Lung (tissue), 12 donors: ENCODE results near the gene CEACAM16. TPM values are rescaled to one million over a fixed set of nuclear protein-coding genes. Genes with fewer than 3 reads are reported as not detected.
A peak's percentile ranks its signal among the peaks of the same experiment; 100 is the strongest.

Experiments used
- ATAC-seq: fragments of 200-7000 bp; cut with Tn5 transposase; one replicate; pipeline ENCODE4 v1.9.1; 2020; ENCODE audit warnings: moderate number of reproducible peaks; ENCODE audit not compliant: insufficient read depth, low FRiP score
- DNase-seq, 3 donors: peaks; one replicate each; pipeline ENCODE4 v3.0.0-alpha.2; 2013 to 2017
- H3K27ac ChIP-seq, 2 donors: one replicate each; pipeline ENCODE4 v1.5.1; 2013; ENCODE audit warnings: mild to moderate bottlenecking in 2 of 2, moderate library complexity in 2 of 2, control low read depth in 1 of 2, inconsistent platforms in 1 of 2, low read depth in 1 of 2, low read length in 1 of 2
- H3K27me3 ChIP-seq, 3 donors: one replicate each; pipeline ENCODE4 v1.5.1; 2013; ENCODE audit warnings: low read length in 2 of 3; ENCODE audit not compliant: control insufficient read depth in 3 of 3, insufficient read depth in 3 of 3
- H3K36me3 ChIP-seq, 4 donors: one replicate each; pipeline ENCODE4 v1.5.1; 2013; ENCODE audit warnings: low read length in 4 of 4, mild to moderate bottlenecking in 1 of 4, moderate library complexity in 1 of 4; ENCODE audit not compliant: control insufficient read depth in 4 of 4, insufficient read depth in 4 of 4
- H3K4me1 ChIP-seq, 5 donors: one replicate each; pipeline ENCODE4 v1.5.1; 2013; ENCODE audit warnings: low read length in 5 of 5, mild to moderate bottlenecking in 2 of 5, moderate library complexity in 1 of 5; ENCODE audit not compliant: control insufficient read depth in 5 of 5, insufficient read depth in 5 of 5
- H3K4me3 ChIP-seq: one replicate; pipeline ENCODE4 v1.5.1; 2013; ENCODE audit warnings: mild to moderate bottlenecking, control low read depth, moderate library complexity
- H3K9ac ChIP-seq, 2 donors: one replicate each; pipeline ENCODE4 v1.5.1; 2013; ENCODE audit warnings: low read length in 2 of 2, control low read depth in 1 of 2; ENCODE audit not compliant: insufficient read depth in 1 of 2
- H3K9me3 ChIP-seq, 4 donors: one replicate each; pipeline ENCODE4 v1.5.1; 2013; ENCODE audit warnings: low read length in 3 of 4, mild to moderate bottlenecking in 1 of 4, moderate library complexity in 1 of 4; ENCODE audit not compliant: control insufficient read depth in 4 of 4, insufficient read depth in 3 of 4
- WGBS, 2 donors: extraction: QIAGEN DNeasy Blood & Tissue Kit; methylation state at CpG; one replicate each; pipeline ENCODE4 v1.1.7; 2013; 5-methylcytosine and 5-hydroxymethylcytosine counted together
- polyA plus RNA-seq, 2 donors: library from polyadenylated mRNA; stranded (reverse); fragments of 200-250 nt; gene quantifications; one replicate each; pipeline ENCODE4 v1.2.1, GENCODE V29; 2013
- total RNA-seq, 2 donors: library from RNA; depleted of rRNA in 1 of 2; stranded (reverse); fragments of >200 nt in 1 of 2; gene quantifications; one replicate each; pipeline ENCODE4 v1.2.1, GENCODE V29; 2014 to 2021
- TF ChIP-seq, protein P1 (sequence below): IDR thresholded peaks from 2 replicates; pipeline ENCODE4 v1.5.1; 2012; ENCODE audit warnings: mild to moderate bottlenecking; ENCODE audit errors: control extremely low read depth, extremely low read depth
- donor health status: control.
- donor health status: control.
- donor health status: Bipolar disorder and iron deficiency.
- donor health status: healthy.
- donor health status: DM: yes; HTN: yes; CAD: no.

The CEACAM16 gene
- total and polyA plus RNA-seq, 4 donors = 0.26 TPM; not detected in 3

DNA sequence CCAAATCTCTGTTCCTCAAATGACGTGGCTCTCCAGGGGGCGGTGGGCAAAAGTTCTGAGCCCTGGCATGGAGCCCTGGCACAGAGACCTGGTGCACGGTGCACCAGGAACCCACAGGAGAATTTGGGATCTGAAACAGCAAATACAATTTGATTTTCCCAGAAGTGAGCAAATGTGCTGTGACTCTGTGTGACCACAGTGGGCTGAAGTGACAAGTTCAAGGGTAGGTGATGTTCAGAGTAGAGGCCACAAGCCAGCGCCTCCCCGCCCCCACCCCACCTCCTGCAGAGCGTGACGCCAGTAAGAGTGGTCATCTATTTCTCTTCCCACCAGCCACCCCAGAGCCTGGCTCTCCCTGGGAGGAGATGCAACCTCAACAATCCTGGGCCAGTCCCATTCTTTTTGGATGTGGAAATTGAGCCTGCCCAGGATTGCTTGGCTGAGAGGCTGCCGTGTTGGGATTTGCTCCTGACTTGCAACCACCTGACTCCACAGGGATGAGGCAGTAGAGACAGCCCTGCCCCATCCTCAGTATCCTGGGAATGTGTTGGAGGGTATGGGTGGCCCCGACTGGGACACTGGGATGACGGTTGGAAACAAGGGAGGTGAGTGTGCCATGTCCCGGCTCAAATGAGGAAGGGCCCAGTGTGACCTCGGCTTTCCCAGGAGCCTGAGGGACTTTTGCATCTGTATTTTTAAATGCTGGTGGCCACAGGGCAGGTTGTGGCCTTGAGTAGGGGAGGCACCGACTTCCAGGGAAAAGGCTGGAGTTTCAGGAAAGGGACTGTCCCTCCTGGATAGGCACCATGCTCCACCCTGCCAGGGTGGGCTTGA is 38.5 kb downstream of the CEACAM16 start:
- no peak overlapping the region for H3K27ac ChIP-seq
- WGBS, 2 donors = 67 to 74% methylated on average over 13 of the region's 13 CpGs
- H3K36me3 ChIP-seq = no peaks in the 10 kb centered on the region
- DNase-seq (no peak), ATAC-seq (no peak)
- peaks cover 0 to 13% (median 6%) of the 10 kb centered on the region in 5 donors for H3K4me1 ChIP-seq
- TF ChIP-seq, protein P1, sequence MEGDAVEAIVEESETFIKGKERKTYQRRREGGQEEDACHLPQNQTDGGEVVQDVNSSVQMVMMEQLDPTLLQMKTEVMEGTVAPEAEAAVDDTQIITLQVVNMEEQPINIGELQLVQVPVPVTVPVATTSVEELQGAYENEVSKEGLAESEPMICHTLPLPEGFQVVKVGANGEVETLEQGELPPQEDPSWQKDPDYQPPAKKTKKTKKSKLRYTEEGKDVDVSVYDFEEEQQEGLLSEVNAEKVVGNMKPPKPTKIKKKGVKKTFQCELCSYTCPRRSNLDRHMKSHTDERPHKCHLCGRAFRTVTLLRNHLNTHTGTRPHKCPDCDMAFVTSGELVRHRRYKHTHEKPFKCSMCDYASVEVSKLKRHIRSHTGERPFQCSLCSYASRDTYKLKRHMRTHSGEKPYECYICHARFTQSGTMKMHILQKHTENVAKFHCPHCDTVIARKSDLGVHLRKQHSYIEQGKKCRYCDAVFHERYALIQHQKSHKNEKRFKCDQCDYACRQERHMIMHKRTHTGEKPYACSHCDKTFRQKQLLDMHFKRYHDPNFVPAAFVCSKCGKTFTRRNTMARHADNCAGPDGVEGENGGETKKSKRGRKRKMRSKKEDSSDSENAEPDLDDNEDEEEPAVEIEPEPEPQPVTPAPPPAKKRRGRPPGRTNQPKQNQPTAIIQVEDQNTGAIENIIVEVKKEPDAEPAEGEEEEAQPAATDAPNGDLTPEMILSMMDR = no peak
- H3K9me3 ChIP-seq = no peaks in the 10 kb centered on the region
- H3K9ac ChIP-seq = no peak overlapping the region
- no peak overlapping the region for H3K4me3 ChIP-seq
- H3K27me3 ChIP-seq = no peaks in the 10 kb centered on the region

DNA sequence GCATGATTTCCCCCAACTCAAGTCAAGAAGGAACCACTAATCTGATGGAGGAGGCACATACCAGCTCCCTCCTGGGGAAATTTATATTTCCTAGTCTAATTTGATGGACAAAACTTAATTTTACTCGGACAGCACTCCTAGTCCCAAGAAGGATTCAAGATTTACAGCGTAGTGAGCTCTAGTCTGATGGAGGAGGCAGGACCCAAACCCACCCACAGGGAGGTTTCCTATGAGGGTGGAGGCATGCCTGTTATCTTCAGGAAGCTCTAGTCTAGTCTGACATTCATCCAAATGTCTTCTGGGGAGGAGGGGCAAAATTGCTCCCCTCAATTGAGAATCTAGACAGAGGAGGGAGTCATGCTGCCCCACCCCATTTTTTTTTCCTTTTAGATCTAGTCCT is 39.2 kb downstream of the CEACAM16 start:
- H3K4me1 ChIP-seq = peaks cover 5 to 18% (median 12%) of the 10 kb centered on the region in 5 donors
- no peaks in the 10 kb centered on the region for H3K9me3 ChIP-seq
- no peak for ATAC-seq
- H3K27ac ChIP-seq = no peak overlapping the region
- DNase-seq = no peak
- WGBS, 2 donors = 82 to 84% methylated on average over 2 of the region's 2 CpGs
- no peak overlapping the region for H3K9ac ChIP-seq
- H3K36me3 ChIP-seq = no peaks in the 10 kb centered on the region
- H3K4me3 ChIP-seq = no peak overlapping the region
- TF ChIP-seq, protein P1 = no peak
- H3K27me3 ChIP-seq = no peaks in the 10 kb centered on the region

DNA sequence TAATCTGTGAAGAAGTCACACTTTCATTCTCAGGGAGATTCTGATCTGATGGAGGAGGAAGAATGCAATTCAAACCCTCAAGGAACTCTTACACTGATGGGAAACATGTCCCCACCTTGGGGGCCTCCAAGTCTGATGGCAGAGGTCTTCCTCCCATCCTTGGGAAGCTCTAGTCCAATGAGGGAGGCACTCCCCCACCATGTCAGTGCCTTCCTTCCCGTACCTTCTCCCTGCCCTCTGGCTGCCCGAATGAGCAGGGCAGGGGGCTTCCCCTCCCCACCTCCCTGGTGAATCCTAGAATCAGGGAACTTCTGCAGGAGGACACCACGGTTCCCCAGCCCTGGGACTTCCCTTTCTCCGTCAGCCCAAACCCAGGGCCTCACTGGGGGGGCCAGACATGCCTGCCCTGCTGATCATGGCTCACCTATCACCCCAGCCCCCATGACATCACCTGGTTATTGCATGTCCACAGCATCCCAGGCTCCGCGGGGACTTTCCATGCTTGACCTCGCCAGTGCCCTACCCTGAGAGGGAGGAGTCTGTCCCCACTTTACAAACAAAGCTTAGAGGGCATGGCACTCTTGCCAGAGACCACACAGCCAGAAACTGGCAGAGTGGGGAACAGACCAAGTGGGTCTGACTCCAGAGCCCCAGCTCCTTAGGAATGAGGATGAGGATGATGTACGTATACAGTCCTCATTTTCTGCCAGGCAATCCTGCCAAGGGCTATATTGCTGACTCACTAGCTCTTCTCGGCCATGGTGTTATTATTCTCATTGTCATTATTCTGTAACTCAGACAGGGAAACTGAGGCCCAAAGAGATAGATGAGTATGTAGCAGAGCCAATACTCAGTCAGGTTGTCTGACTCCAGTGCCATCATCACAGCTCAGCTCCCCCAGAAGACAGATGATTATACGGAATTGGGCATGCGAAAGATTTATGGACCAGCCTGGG is 39.9 kb downstream of the CEACAM16 start:
- DNase-seq = no peak
- TF ChIP-seq, protein P1 = no peak
- Histone ChIP-seq H3K36me3 (no peaks in the 10 kb centered on the region), H3K4me3 (no peak overlapping the region), H3K4me1 (peaks cover 5 to 20% (median 12%) of the 10 kb centered on the region in 5 donors), H3K9me3 (no peaks in the 10 kb centered on the region), H3K9ac (no peak overlapping the region), H3K27ac (peak overlapping the region in 1 of 2 donors; percentile 7), H3K27me3 (no peaks in the 10 kb centered on the region)
- 40 to 43% methylated on average over 11 of the region's 11 CpGs for WGBS, 2 donors
- no peak for ATAC-seq
